ENCODE results near the gene NUSAP1. TPM values are rescaled to one million over a fixed set of nuclear protein-coding genes. Genes with fewer than 3 reads are reported as not detected.

NUSAP1 gene
- total RNA-seq (2014; rRNA removed; shearing (Covaris generic)), result 126 and 131 TPM in 2 replicates

GRCh38 chr15:41332194-41333025 is at the start of gene NUSAP1, which contains the start of gene OIP5:
NUSAP1 (plus strand) TSS chr15:41332881; CDS start chr15:41332958, 77 bp downstream.
OIP5 (minus strand) TSS chr15:41332591; CDS start chr15:41332561, 30 bp downstream.

GRCh38 chr15:41416742-41417417 is 84.2 kb downstream of the NUSAP1 start, which contains the start of gene RTF1:
RTF1 (plus strand) TSS chr15:41417095; CDS start chr15:41417116, 21 bp downstream.

Other genes with a start within 250 kb of the NUSAP1 start
- gene INO80, start 216.6 kb upstream of the NUSAP1 start, total RNA-seq (2014; rRNA removed; shearing (Covaris generic)), result 27.9 and 39.7 TPM in 2 replicates
- not detected in 2 replicates for gene EXD1, start 102.1 kb upstream of the NUSAP1 start, total RNA-seq (2014; rRNA removed; shearing (Covaris generic))
- gene CHP1, start 101.6 kb upstream of the NUSAP1 start, total RNA-seq (2014; rRNA removed; shearing (Covaris generic)), result 61.7 and 98.3 TPM in 2 replicates
- gene OIP5, start 290 bp upstream of the NUSAP1 start, total RNA-seq (2014; rRNA removed; shearing (Covaris generic)), result 14.0 and 19.5 TPM in 2 replicates
- 38.1 and 39.1 TPM in 2 replicates for gene NDUFAF1, start 69.6 kb downstream of the NUSAP1 start, total RNA-seq (2014; rRNA removed; shearing (Covaris generic))
- 18.8 and 26.3 TPM in 2 replicates for gene RTF1, start 84.2 kb downstream of the NUSAP1 start, total RNA-seq (2014; rRNA removed; shearing (Covaris generic))
- gene ITPKA, start 161.0 kb downstream of the NUSAP1 start, total RNA-seq (2014; rRNA removed; shearing (Covaris generic)), result 1.8 and 1.9 TPM in 2 replicates
- 0.08 and 0.13 TPM in 2 replicates for gene LTK, start 180.9 kb downstream of the NUSAP1 start, total RNA-seq (2014; rRNA removed; shearing (Covaris generic))
- 48.3 and 50.7 TPM in 2 replicates for gene RPAP1, start 211.4 kb downstream of the NUSAP1 start, total RNA-seq (2014; rRNA removed; shearing (Covaris generic))
- gene TYRO3, start 226.3 kb downstream of the NUSAP1 start, total RNA-seq (2014; rRNA removed; shearing (Covaris generic)), result 10.8 and 11.8 TPM in 2 replicates

Measured in A375 (cell line).